HEK293 (cell line): ENCODE results near the gene TXNDC15.

ENCODE experiments used
- CTCF ChIA-PET: fragments of 350-600 bp; formaldehyde crosslinking; extraction: SDS; loops from one replicate; lab custom pipeline; 2021; ENCODE audit warnings: antibody characterized with exemption; lab: Yijun Ruan, JAX
- POLR2A ChIA-PET: fragments of 300-600 bp; formaldehyde crosslinking; extraction: SDS; loops from one replicate; lab custom pipeline; 2020; ENCODE audit warnings: antibody characterized with exemption, inconsistent platforms; lab: Yijun Ruan, JAX
- H3K27ac ChIP-seq: fragments of 200-500 bp; sonication (Bioruptor generic); 2 replicates; pipeline ENCODE4 v1.5.1; 2014; ENCODE audit warnings: low read depth, low read length, control low read depth, inconsistent platforms; ENCODE audit errors: extremely low read depth
- H3K36me3 ChIP-seq, 2 experiments: fragments of 200-500 bp in 1 of 2; sonication (Bioruptor generic) in 1 of 2; 1 replicate in 1 of 2; 2 replicates in 1 of 2; pipeline ENCODE4 v1.5.1; 2014 to 2017; ENCODE audit warnings: inconsistent platforms in 2 of 2, low read length in 2 of 2; ENCODE audit not compliant: control insufficient read depth in 2 of 2, insufficient read depth in 1 of 2
- H3K4me1 ChIP-seq: fragments of 200-500 bp; sonication (Bioruptor generic); 2 replicates; pipeline ENCODE4 v1.5.1; 2014; ENCODE audit warnings: mild to moderate bottlenecking, low read length, inconsistent platforms; ENCODE audit not compliant: control insufficient read depth, insufficient read depth
- H3K4me3 ChIP-seq: 2 replicates; pipeline ENCODE4 v1.5.1; 2011; ENCODE audit warnings: low read depth, mild to moderate bottlenecking, control low read depth, low read length, moderate library complexity
- H3K9me3 ChIP-seq: fragments of 200-500 bp; sonication (Bioruptor generic); 2 replicates; pipeline ENCODE4 v1.5.1; 2014; ENCODE audit warnings: low read depth, low read length, inconsistent platforms; ENCODE audit not compliant: control insufficient read depth, insufficient read depth
- KLF10 ChIP-seq: fragments of 450-650 bp; IDR thresholded peaks from 2 replicates; pipeline ENCODE4 v1.5.1; 2018; ENCODE audit warnings: missing biosample characterization, mild to moderate bottlenecking, missing genetic modification characterization
- PRDM10 ChIP-seq: fragments of 450-650 bp; formaldehyde crosslinking; IDR thresholded peaks from 2 replicates; pipeline ENCODE4 v1.5.1; 2016; ENCODE audit warnings: missing biosample characterization, missing genetic modification characterization
- SALL2 ChIP-seq: fragments of 450-650 bp; formaldehyde crosslinking; IDR thresholded peaks from 2 replicates; pipeline ENCODE4 v1.5.0; 2017; ENCODE audit warnings: missing biosample characterization, mild to moderate bottlenecking, missing genetic modification characterization, borderline replicate concordance
- WT1 ChIP-seq: fragments of 450-650 bp; formaldehyde crosslinking; IDR thresholded peaks from 2 replicates; pipeline ENCODE4 v1.5.1; 2016; ENCODE audit warnings: missing biosample characterization, missing genetic modification characterization
- ZBTB21 ChIP-seq: fragments of 450-650 bp; formaldehyde crosslinking; IDR thresholded peaks from 2 replicates; pipeline ENCODE4 v1.5.1; 2017; ENCODE audit warnings: missing biosample characterization, missing genetic modification characterization
- ZFP41 ChIP-seq: fragments of 450-650 bp; formaldehyde crosslinking; IDR thresholded peaks from 2 replicates; pipeline ENCODE4 v1.5.1; 2016; ENCODE audit warnings: missing biosample characterization, missing genetic modification characterization, borderline replicate concordance
- ZNF169 ChIP-seq: fragments of 450-650 bp; formaldehyde crosslinking; IDR thresholded peaks from 2 replicates; pipeline ENCODE4 v1.5.1; 2016; ENCODE audit warnings: missing biosample characterization, missing genetic modification characterization
- ZNF223 ChIP-seq: fragments of 450-650 bp; formaldehyde crosslinking; IDR thresholded peaks from 2 replicates; pipeline ENCODE4 v1.5.1; 2016; ENCODE audit warnings: missing biosample characterization, missing genetic modification characterization
- ZNF239 ChIP-seq: fragments of 450-650 bp; formaldehyde crosslinking; IDR thresholded peaks from 2 replicates; pipeline ENCODE4 v1.5.1; 2016; ENCODE audit warnings: missing biosample characterization, missing genetic modification characterization
- ZNF248 ChIP-seq: fragments of 450-650 bp; formaldehyde crosslinking; IDR thresholded peaks from 2 replicates; pipeline ENCODE4 v1.5.1; 2017; ENCODE audit warnings: missing biosample characterization, missing genetic modification characterization
- ZNF354C ChIP-seq: fragments of 450-650 bp; formaldehyde crosslinking; IDR thresholded peaks from 2 replicates; pipeline ENCODE4 v1.5.1; 2016; ENCODE audit warnings: missing biosample characterization, missing genetic modification characterization, low read depth, borderline replicate concordance
- ZNF404 ChIP-seq: fragments of 450-650 bp; formaldehyde crosslinking; IDR thresholded peaks from 2 replicates; pipeline ENCODE4 v1.5.1; 2017; ENCODE audit warnings: missing biosample characterization, missing genetic modification characterization
- ZNF449 ChIP-seq: fragments of 450-650 bp; formaldehyde crosslinking; IDR thresholded peaks from 2 replicates; pipeline ENCODE4 v1.5.1; 2017; ENCODE audit warnings: missing biosample characterization, mild to moderate bottlenecking, missing genetic modification characterization, moderate library complexity
- ZNF585B ChIP-seq: fragments of 450-650 bp; formaldehyde crosslinking; IDR thresholded peaks from 2 replicates; pipeline ENCODE4 v1.5.1; 2016; ENCODE audit warnings: missing biosample characterization, missing genetic modification characterization
- ZNF792 ChIP-seq: fragments of 450-650 bp; formaldehyde crosslinking; IDR thresholded peaks from 2 replicates; pipeline ENCODE4 v1.5.1; 2016; ENCODE audit warnings: missing biosample characterization, missing genetic modification characterization
- ZSCAN16 ChIP-seq: fragments of 450-650 bp; formaldehyde crosslinking; IDR thresholded peaks from 2 replicates; pipeline ENCODE4 v1.5.1; 2016; ENCODE audit warnings: missing biosample characterization, missing genetic modification characterization
- ZSCAN5A ChIP-seq: fragments of 450-650 bp; formaldehyde crosslinking; IDR thresholded peaks from 2 replicates; pipeline ENCODE4 v1.5.1; 2016; ENCODE audit warnings: missing biosample characterization, missing genetic modification characterization

The TXNDC15 gene

GRCh38 chr5:134873987-134874830 is at the start of gene TXNDC15 (continued):
- TF ChIP-seq ZNF449 (tag by site-specific recombination) = no peak; the same call in 1 of the 2 replicates
- TF ChIP-seq, all 188 proteins: peak for 77

GRCh38 chr5:134824681-134825080 is 49.5 kb upstream of the TXNDC15 start:
- H3K4me3 ChIP-seq = no peak overlapping the region
- no peak for TF ChIP-seq ZNF169 (tag by site-specific recombination)
- no peak for TF ChIP-seq ZBTB21 (tag by site-specific recombination)
- no peak for TF ChIP-seq ZFP41 (tag by site-specific recombination)
- no peak for TF ChIP-seq ZSCAN16 (tag by site-specific recombination)
- no peak for TF ChIP-seq ZNF585B
- TF ChIP-seq ZSCAN5A = no peak
- no peak for TF ChIP-seq SALL2 (tag by site-specific recombination)
- TF ChIP-seq PRDM10 (tag by site-specific recombination) = no peak
- TF ChIP-seq ZNF248 = no peak
- no peak for TF ChIP-seq ZNF404
- TF ChIP-seq WT1 (tag by site-specific recombination) = no peak
- TF ChIP-seq ZNF239 = no peak
- no peak for TF ChIP-seq KLF10 (tag by site-specific recombination)
- no peak for TF ChIP-seq ZNF792 (tag by site-specific recombination)
- TF ChIP-seq ZNF223 (tag by site-specific recombination) = no peak
- TF ChIP-seq ZNF354C (tag by site-specific recombination) = no peak
- TF ChIP-seq, all 188 proteins: peak for 0
- Histone ChIP-seq H3K9me3 (no peaks in the 10 kb centered on the region), H3K27ac (no peak overlapping the region), H3K4me1 (no peaks in the 10 kb centered on the region), H3K36me3 (peaks cover 63 to 89% of the 10 kb centered on the region in 2 experiments)
- POLR2A ChIA-PET = interaction anchor here (1.5 kb wide), 1 partner anchor 21 kb away, joined by 5 read pairs; the partner anchor contains the start of gene C5orf24
- CTCF ChIA-PET = interaction anchor here (1.2 kb wide), 2 partner anchors 80 to 380 kb away, joined by 3 read pairs; partner anchors contain the start of gene PCBD2
